Omental fat pad (tissue), 4 donors: ENCODE measurements around the gene TGFB2. TPM values are rescaled to one million over a fixed set of nuclear protein-coding genes. Genes with fewer than 3 reads are reported as not detected.

Experiments
- ATAC-seq: fragments of 150-250 bp; one replicate; pipeline ENCODE4 v1.9.1; 2016; ENCODE audit warnings: mild to moderate bottlenecking, moderate library complexity; ENCODE audit not compliant: low FRiP score
- DNase-seq: peaks from one replicate; pipeline ENCODE4 v3.0.0-alpha.2; 2019; ENCODE audit warnings: low spot score
- CTCF ChIP-seq, 3 donors: fragments of 450-650 bp; IDR thresholded peaks; one replicate each; pipeline ENCODE4 v1.5.1; 2016 to 2017; ENCODE audit warnings: antibody characterized with exemption in 3 of 3, mild to moderate bottlenecking in 3 of 3, moderate library complexity in 2 of 3
- total RNA-seq, 4 donors: library from RNA; depleted of rRNA; stranded (reverse); fragments of >200 nt; gene quantifications; one replicate each; pipeline ENCODE4 v1.1.0, GENCODE V29; 2016

Gene TGFB2
- total RNA-seq, 4 donors from 2014 or later, result 3.1 to 9.1 (median 4.1) TPM

- no peak for DNase-seq
- ATAC-seq, result no peak
Observed at GRCh38 chr1:218395916-218396315, 50.8 kb downstream of the TGFB2 start.

GRCh38 chr1:218397752-218398339 lies 52.7 kb downstream of the TGFB2 start:
- ATAC-seq, result no peak
- no peak for TF ChIP-seq CTCF (IDR thresholded peaks at IDR 0.05)
- DNase-seq, result no peak

More at GRCh38 chr1:218395916-218396315, 50.8 kb downstream of the TGFB2 start:
- TF ChIP-seq CTCF (IDR thresholded peaks at IDR 0.05), result no peak

GRCh38 chr1:218400624-218401023 lies 55.5 kb downstream of the TGFB2 start:
- ATAC-seq (no peak), DNase-seq (no peak)
- TF ChIP-seq CTCF (IDR thresholded peaks at IDR 0.05), result no peak

GRCh38 chr1:218401441-218401997 lies 56.4 kb downstream of the TGFB2 start:
- DNase-seq, result no peak
- TF ChIP-seq CTCF (IDR thresholded peaks at IDR 0.05), result no peak
- no peak for ATAC-seq

- no peak for DNase-seq
- no peak for TF ChIP-seq CTCF (IDR thresholded peaks at IDR 0.05)
- ATAC-seq, result no peak
Observed at GRCh38 chr1:218401998-218402785, 57.1 kb downstream of the TGFB2 start.

- TF ChIP-seq CTCF (IDR thresholded peaks at IDR 0.05), result no peak
- no peak for ATAC-seq
- DNase-seq, result no peak
Observed at GRCh38 chr1:218402786-218403120, 57.6 kb downstream of the TGFB2 start.
